Spinal cord (tissue), 10 donors: ENCODE results near the gene CSF2. TPM values are rescaled to one million over a fixed set of nuclear protein-coding genes. Genes with fewer than 3 reads are reported as not detected.

Experiments used
- DNase-seq, 6 donors: peaks; one replicate each; pipeline versions ENCODE4 v3.0.0 to v3.0.0-alpha.2; 2013 to 2015; ENCODE audit warnings: low spot score in 6 of 6, low read depth in 4 of 6
- H3K27ac ChIP-seq: one replicate; pipeline ENCODE4 v1.5.1; 2013; ENCODE audit warnings: low read depth, low read length, control low read depth
- H3K27me3 ChIP-seq: one replicate; pipeline ENCODE4 v1.6.1; 2013; ENCODE audit warnings: low read length; ENCODE audit not compliant: control insufficient read depth, insufficient read depth
- H3K36me3 ChIP-seq: one replicate; pipeline ENCODE4 v1.6.1; 2013; ENCODE audit warnings: low read length; ENCODE audit not compliant: control insufficient read depth, insufficient read depth
- H3K4me1 ChIP-seq: one replicate; pipeline ENCODE4 v1.6.1; 2013; ENCODE audit warnings: low read length; ENCODE audit not compliant: control insufficient read depth, insufficient read depth
- H3K4me3 ChIP-seq: one replicate; pipeline ENCODE4 v1.5.1; 2013; ENCODE audit warnings: low read depth, low read length, control low read depth
- H3K9me3 ChIP-seq: one replicate; pipeline ENCODE4 v1.6.1; 2013; ENCODE audit warnings: low read length; ENCODE audit not compliant: control insufficient read depth, insufficient read depth
- WGBS: methylation state at CpG from one replicate; pipeline ENCODE4 v1.1.5; 2013; ENCODE audit warnings: missing lambda C conversion rate; ENCODE audit not compliant: insufficient coverage; 5-methylcytosine and 5-hydroxymethylcytosine counted together
- polyA plus RNA-seq, 2 donors: library from polyadenylated mRNA; unstranded; fragments of 120-200 nt; gene quantifications; one replicate each; pipeline ENCODE4 v1.2.1, GENCODE V29; 2013; ENCODE audit not compliant: insufficient read length in 2 of 2
- total RNA-seq, 2 donors: library from RNA; depleted of rRNA in 1 of 2; stranded (reverse); fragments of 120-200 nt in 1 of 2; fragments of >200 nt in 1 of 2; gene quantifications; one replicate each; pipeline versions ENCODE4 v1.2.3 to v1.2.4, GENCODE V29; 2013 to 2014
- donor health status: healthy.

CSF2 gene
- total and polyA plus RNA-seq, 4 donors = not detected

GRCh38 chr5:132054031-132054696 lies 19.4 kb upstream of the CSF2 start:
- Histone ChIP-seq H3K4me1 (no peaks in the 10 kb centered on the region), H3K36me3 (no peaks in the 10 kb centered on the region), H3K9me3 (no peaks in the 10 kb centered on the region), H3K27ac (no peak overlapping the region), H3K4me3 (no peak overlapping the region), H3K27me3 (no peaks in the 10 kb centered on the region)
- 96% methylated on average over 10 of the region's 10 CpGs for WGBS
- DNase-seq = no peak

GRCh38 chr5:132054697-132055440 lies 18.7 kb upstream of the CSF2 start:
- no peak for DNase-seq
- 80% methylated on average over 3 of the region's 9 CpGs for WGBS

DNA sequence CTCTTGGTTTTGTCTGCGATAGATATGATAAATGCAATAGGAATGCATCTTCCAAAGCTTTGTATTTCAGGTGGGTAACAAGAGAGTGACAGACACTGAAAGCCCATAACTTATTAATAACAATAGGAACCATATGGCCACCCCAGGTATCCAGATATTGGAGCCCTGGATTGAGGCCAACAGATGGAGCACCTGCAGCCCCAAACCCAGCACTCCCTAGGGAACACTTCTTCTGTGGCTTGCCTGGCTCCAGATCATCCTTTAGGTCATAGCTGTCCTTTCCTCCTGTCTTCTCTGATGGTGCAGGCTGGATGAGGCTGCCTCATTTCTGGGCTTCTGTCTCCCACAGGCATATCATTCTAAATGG lies 18.2 kb upstream of the CSF2 start:
- DNase-seq = no peak
- Histone ChIP-seq H3K27ac (no peak overlapping the region), H3K4me3 (no peak overlapping the region), H3K27me3 (no peaks in the 10 kb centered on the region), H3K4me1 (no peaks in the 10 kb centered on the region), H3K9me3 (no peaks in the 10 kb centered on the region), H3K36me3 (no peaks in the 10 kb centered on the region)
- WGBS = no CpG with 5 or more reads among the region's 1 CpG

More at GRCh38 chr5:132054697-132055440, 18.7 kb upstream of the CSF2 start:
- Histone ChIP-seq H3K27me3 (no peaks in the 10 kb centered on the region), H3K9me3 (no peaks in the 10 kb centered on the region), H3K4me1 (no peaks in the 10 kb centered on the region), H3K27ac (no peak overlapping the region), H3K36me3 (no peaks in the 10 kb centered on the region), H3K4me3 (no peak overlapping the region)

- no peak for DNase-seq
- 82% methylated on average over 12 of the region's 12 CpGs for WGBS
Observed at GRCh38 chr5:132055808-132056609, 17.6 kb upstream of the CSF2 start.

DNA sequence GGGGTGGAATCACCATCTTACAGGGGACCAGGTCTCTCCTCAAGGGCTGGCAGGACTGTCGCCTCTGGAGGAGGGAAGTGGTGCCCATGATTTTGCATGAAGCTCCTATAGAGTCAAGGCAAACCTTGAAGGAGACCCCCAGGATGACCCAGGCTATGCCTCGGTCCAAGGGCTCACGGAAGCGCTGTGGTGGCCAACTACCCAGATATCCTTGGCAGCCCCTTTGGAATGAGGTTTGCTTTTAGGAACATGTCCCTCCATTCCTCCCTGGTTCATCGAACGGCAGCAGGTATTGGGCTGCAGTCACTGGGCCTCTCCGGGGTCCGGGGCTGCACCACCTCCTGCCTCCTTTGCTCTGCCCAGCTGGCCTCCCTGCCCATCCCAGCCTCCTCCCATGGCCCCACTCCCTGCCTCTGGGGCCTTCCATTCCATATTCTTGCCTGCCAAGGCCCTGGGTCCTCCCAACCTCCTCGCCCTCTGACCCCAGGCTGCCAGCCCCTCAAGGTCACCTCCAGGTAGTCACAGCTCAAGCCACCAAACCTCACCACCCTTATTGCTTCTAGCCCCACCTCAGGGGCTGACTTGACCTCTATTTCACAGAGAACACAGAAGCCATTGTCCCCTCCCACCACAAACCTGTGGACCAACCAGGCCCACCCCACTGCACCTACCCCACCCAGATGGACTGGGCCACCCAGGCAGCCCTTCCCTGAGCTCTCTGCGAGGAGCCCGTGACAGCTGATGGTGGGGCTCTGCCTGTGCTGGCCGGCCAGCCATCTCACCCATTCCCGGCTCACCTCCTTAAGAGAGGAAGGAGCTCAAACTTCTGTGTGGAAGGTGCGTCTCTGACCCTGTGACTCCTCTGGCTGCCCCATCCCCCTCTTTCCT lies 16.7 kb upstream of the CSF2 start:
- Histone ChIP-seq H3K4me3 (no peak overlapping the region), H3K27me3 (no peaks in the 10 kb centered on the region), H3K9me3 (no peaks in the 10 kb centered on the region), H3K36me3 (no peaks in the 10 kb centered on the region), H3K27ac (no peak overlapping the region), H3K4me1 (no peaks in the 10 kb centered on the region)
- 82% methylated on average over 14 of the region's 14 CpGs for WGBS
- no peak for DNase-seq

More at GRCh38 chr5:132055808-132056609, 17.6 kb upstream of the CSF2 start:
- Histone ChIP-seq H3K4me1 (no peaks in the 10 kb centered on the region), H3K36me3 (no peaks in the 10 kb centered on the region), H3K4me3 (no peak overlapping the region), H3K9me3 (no peaks in the 10 kb centered on the region), H3K27ac (no peak overlapping the region), H3K27me3 (no peaks in the 10 kb centered on the region)

GRCh38 chr5:132057498-132058255 lies 15.9 kb upstream of the CSF2 start:
- H3K4me1 ChIP-seq = no peaks in the 10 kb centered on the region
- 91% methylated on average over 9 of the region's 12 CpGs for WGBS
- H3K36me3 ChIP-seq = no peaks in the 10 kb centered on the region
- H3K9me3 ChIP-seq = no peaks in the 10 kb centered on the region
- no peak overlapping the region for H3K4me3 ChIP-seq
- H3K27me3 ChIP-seq = no peaks in the 10 kb centered on the region
- no peak overlapping the region for H3K27ac ChIP-seq
- no peak for DNase-seq

- peaks cover 2% of the 10 kb centered on the region for H3K4me1 ChIP-seq
- 87% methylated on average over 6 of the region's 7 CpGs for WGBS
- no peak for DNase-seq
Observed at GRCh38 chr5:132058646-132059042, 14.9 kb upstream of the CSF2 start.

DNA sequence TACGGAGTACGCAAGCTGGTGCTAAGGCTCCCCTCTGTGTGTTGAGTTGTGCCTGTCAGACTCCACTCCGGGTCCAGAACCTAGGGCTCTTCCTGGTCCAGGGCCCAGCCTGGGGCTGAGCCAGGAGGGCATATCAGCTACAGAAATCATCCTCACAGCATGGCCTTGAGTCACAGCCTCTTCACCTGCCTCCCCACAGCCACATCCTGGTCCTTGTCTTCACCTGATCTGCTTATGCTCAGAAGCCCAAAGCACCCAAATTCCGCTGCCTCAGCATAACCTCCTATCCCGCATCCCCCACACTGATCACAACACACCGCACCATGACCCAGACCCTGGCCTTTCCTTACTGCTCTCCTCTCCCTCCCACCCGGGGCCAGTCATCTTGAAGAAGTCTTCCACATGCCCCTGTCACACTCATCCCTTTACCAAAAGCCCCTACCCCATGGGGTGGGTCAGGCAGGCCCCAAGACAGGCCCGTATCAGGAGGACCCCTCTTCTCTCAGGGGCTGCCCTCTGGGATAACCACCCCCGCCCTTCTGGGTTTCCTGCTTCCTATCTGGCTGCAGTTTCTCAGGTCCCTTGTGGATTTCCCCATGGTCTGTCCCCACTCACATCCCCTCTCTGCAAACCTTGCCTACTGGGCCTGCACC lies 14.4 kb upstream of the CSF2 start:
- Histone ChIP-seq H3K9me3 (no peaks in the 10 kb centered on the region), H3K27ac (no peak overlapping the region), H3K4me1 (peaks cover 3% of the 10 kb centered on the region), H3K27me3 (no peaks in the 10 kb centered on the region), H3K36me3 (no peaks in the 10 kb centered on the region), H3K4me3 (no peak overlapping the region)
- WGBS = 84% methylated on average over 9 of the region's 9 CpGs
- no peak for DNase-seq

More at GRCh38 chr5:132058646-132059042, 14.9 kb upstream of the CSF2 start:
- H3K27me3 ChIP-seq = no peaks in the 10 kb centered on the region
- no peak overlapping the region for H3K27ac ChIP-seq
- no peaks in the 10 kb centered on the region for H3K36me3 ChIP-seq
- H3K9me3 ChIP-seq = no peaks in the 10 kb centered on the region
- H3K4me3 ChIP-seq = no peak overlapping the region
